Gastrocnemius medialis (tissue), 4 donors: ENCODE results near the gene EHD1.

Experiments
- CTCF ChIP-seq, 5 experiments: fragments of 450-650 bp in 3 of 5; fragments of 200-600 bp in 2 of 5; sonication (generic) in 2 of 5; IDR thresholded peaks in 4 of 5; conservative IDR thresholded peaks in 1 of 5; 1 replicate in 4 of 5; 2 replicates in 1 of 5; pipeline ENCODE4 v1.5.1; 2016 to 2019; ENCODE audit warnings: antibody characterized with exemption in 5 of 5, mild to moderate bottlenecking in 3 of 5, moderate library complexity in 3 of 5
- POLR2A ChIP-seq, 2 donors: fragments of 450-650 bp; IDR thresholded peaks; one replicate each; pipeline ENCODE4 v1.6.1; 2017; ENCODE audit warnings: antibody characterized with exemption in 2 of 2, mild to moderate bottlenecking in 2 of 2, moderate library complexity in 2 of 2

- TF ChIP-seq CTCF (IDR thresholded peaks at IDR 0.05 in 4 of 5, conservative IDR thresholded peaks at IDR 0.05 in 1 of 5) (peak; percentile 95 to 99 (median 99)), POLR2A (IDR thresholded peaks at IDR 0.05) (no peak)
Observed at GRCh38 chr11:64846998-64847666, 31.3 kb downstream of the EHD1 start.
